Transverse colon (tissue), 3 donors: Measurements from ENCODE around the gene ASB9.

Experiments used
- EP300 ChIP-seq: sonication (generic); formaldehyde crosslinking; IDR thresholded peaks from one replicate; pipeline ENCODE4 v1.6.1; 2017; ENCODE audit warnings: antibody characterized with exemption, low read depth
- POLR2A ChIP-seq: fragments of 450-650 bp; IDR thresholded peaks from one replicate; pipeline ENCODE4 v1.6.1; 2016; ENCODE audit warnings: antibody characterized with exemption, mild to moderate bottlenecking, moderate library complexity
- TF ChIP-seq, protein P1 (sequence below), 5 experiments: fragments of 200-600 bp in 3 of 5; fragments of 450-650 bp in 2 of 5; sonication (generic) in 3 of 5; IDR thresholded peaks; 1 replicate in 2 of 5; 2 replicates in 3 of 5; pipeline ENCODE4 v1.5.1; 2016 to 2017; ENCODE audit warnings: antibody characterized with exemption in 5 of 5, inconsistent platforms in 3 of 5, mild to moderate bottlenecking in 2 of 5, moderate library complexity in 1 of 5

DNA sequence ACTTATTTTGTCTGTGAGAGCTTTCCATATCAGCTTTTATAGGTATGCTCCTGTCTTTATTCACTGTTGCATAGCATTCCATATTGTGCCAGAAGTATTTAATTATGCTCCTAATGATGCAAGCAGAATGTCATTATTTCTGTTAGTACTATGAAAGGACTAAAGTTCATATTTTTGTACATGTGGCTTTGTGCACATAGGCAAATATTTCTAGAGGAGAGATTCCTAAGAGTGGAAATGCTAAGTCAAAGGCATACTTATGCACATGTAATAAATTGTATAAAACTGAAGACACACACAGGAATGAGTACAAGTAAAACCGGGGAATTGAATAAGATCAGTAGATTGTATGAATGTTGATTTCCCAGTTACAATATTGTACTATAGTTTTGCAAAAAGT lies 1.9 kb upstream of the ASB9 start:
- TF ChIP-seq, protein P1, sequence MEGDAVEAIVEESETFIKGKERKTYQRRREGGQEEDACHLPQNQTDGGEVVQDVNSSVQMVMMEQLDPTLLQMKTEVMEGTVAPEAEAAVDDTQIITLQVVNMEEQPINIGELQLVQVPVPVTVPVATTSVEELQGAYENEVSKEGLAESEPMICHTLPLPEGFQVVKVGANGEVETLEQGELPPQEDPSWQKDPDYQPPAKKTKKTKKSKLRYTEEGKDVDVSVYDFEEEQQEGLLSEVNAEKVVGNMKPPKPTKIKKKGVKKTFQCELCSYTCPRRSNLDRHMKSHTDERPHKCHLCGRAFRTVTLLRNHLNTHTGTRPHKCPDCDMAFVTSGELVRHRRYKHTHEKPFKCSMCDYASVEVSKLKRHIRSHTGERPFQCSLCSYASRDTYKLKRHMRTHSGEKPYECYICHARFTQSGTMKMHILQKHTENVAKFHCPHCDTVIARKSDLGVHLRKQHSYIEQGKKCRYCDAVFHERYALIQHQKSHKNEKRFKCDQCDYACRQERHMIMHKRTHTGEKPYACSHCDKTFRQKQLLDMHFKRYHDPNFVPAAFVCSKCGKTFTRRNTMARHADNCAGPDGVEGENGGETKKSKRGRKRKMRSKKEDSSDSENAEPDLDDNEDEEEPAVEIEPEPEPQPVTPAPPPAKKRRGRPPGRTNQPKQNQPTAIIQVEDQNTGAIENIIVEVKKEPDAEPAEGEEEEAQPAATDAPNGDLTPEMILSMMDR (IDR thresholded peaks at IDR 0.05): no peak
- no peak for TF ChIP-seq EP300
- TF ChIP-seq POLR2A: no peak
